ENCODE data around the gene ECI1. TPM values are rescaled to one million over a fixed set of nuclear protein-coding genes. Genes with fewer than 3 reads are reported as not detected.

The ECI1 gene
- total RNA-seq, 4 donors from 2014 or later: 37.1 to 69.9 (median 54.5) TPM

GRCh38 chr16:2231016-2231931 lies 20.1 kb downstream of the ECI1 start:
- H3K4me3 ChIP-seq (ENCODE audit: low read depth, poor library complexity, severe bottlenecking): no peak overlapping the region
- intact Hi-C loops (cut with DNase I; ENCODE audit: low total_unique reads): loop anchor here (10.0 kb wide), 1 partner anchor 274 kb away; no protein-coding TSS in a partner anchor
- TF ChIP-seq CTCF (IDR thresholded peaks at IDR 0.05): no peak
- TF ChIP-seq POLR2A (IDR thresholded peaks at IDR 0.05): no peak
- WGBS, 2 donors: 81 to 82% methylated on average over 25 to 29 of the region's 29 CpGs
- no peak for DNase-seq (ENCODE audit: low spot score in 2 of 2)

GRCh38 chr16:2230376-2230775 lies 21.0 kb downstream of the ECI1 start:
- no peak for DNase-seq (ENCODE audit: low spot score in 2 of 2)
- no peak for TF ChIP-seq CTCF (IDR thresholded peaks at IDR 0.05)
- H3K4me3 ChIP-seq (ENCODE audit: low read depth, poor library complexity, severe bottlenecking): no peak overlapping the region
- 82 to 83% methylated on average over 12 of the region's 13 CpGs for WGBS, 2 donors
- intact Hi-C loops (cut with DNase I; ENCODE audit: low total_unique reads): loop anchor here (10.0 kb wide), 1 partner anchor 274 kb away; no protein-coding TSS in a partner anchor

- WGBS, 2 donors: 93 to 94% methylated on average over 18 to 23 of the region's 23 CpGs
- TF ChIP-seq POLR2A (IDR thresholded peaks at IDR 0.05): no peak
- no peak for TF ChIP-seq CTCF (IDR thresholded peaks at IDR 0.05)
- no peak for DNase-seq (ENCODE audit: low spot score in 2 of 2)
- H3K4me3 ChIP-seq (ENCODE audit: low read depth, poor library complexity, severe bottlenecking): no peak overlapping the region
- intact Hi-C loops (cut with DNase I; ENCODE audit: low total_unique reads): loop anchor here (10.0 kb wide), 1 partner anchor 275 kb away; no protein-coding TSS in a partner anchor
Measured at GRCh38 chr16:2229632-2230250, 21.6 kb downstream of the ECI1 start.

- intact Hi-C loops (cut with DNase I; ENCODE audit: low total_unique reads): no loop called here
- no peak for DNase-seq (ENCODE audit: low spot score in 2 of 2)
- H3K4me3 ChIP-seq (ENCODE audit: low read depth, poor library complexity, severe bottlenecking): no peak overlapping the region
- no peak for TF ChIP-seq CTCF (IDR thresholded peaks at IDR 0.05)
- TF ChIP-seq POLR2A (IDR thresholded peaks at IDR 0.05): no peak
- 90 to 94% methylated on average over 12 of the region's 12 CpGs for WGBS, 2 donors
Measured at GRCh38 chr16:2229091-2229490, 22.3 kb downstream of the ECI1 start.

GRCh38 chr16:2228161-2228824 lies 23.1 kb downstream of the ECI1 start:
- 76 to 87% methylated on average over 22 to 25 of the region's 25 CpGs for WGBS, 2 donors
- intact Hi-C loops (cut with DNase I; ENCODE audit: low total_unique reads): no loop called here
- no peak overlapping the region for H3K4me3 ChIP-seq (ENCODE audit: low read depth, poor library complexity, severe bottlenecking)
- no peak for DNase-seq (ENCODE audit: low spot score in 2 of 2)
- TF ChIP-seq CTCF (IDR thresholded peaks at IDR 0.05) (no peak), POLR2A (IDR thresholded peaks at IDR 0.05) (no peak)
